GM12891 (cell line): Measurements from ENCODE around the gene SMAD4.

Source experiments
- POLR2A ChIP-seq: IDR thresholded peaks from 2 replicates; pipeline ENCODE4 v1.6.1; 2011; ENCODE audit warnings: low read depth, low read length, control low read depth
- POLR2AphosphoS5 ChIP-seq: IDR thresholded peaks from 2 replicates; pipeline ENCODE4 v1.6.1; 2011; ENCODE audit warnings: low read depth, low read length, control low read depth
- SPI1 ChIP-seq: IDR thresholded peaks from 2 replicates; pipeline ENCODE4 v1.6.1; 2011; ENCODE audit warnings: low read depth, low read length, control low read depth
- TAF1 ChIP-seq: IDR thresholded peaks from 2 replicates; pipeline ENCODE4 v1.6.1; 2011; ENCODE audit warnings: low read depth, low read length, control low read depth

DNA sequence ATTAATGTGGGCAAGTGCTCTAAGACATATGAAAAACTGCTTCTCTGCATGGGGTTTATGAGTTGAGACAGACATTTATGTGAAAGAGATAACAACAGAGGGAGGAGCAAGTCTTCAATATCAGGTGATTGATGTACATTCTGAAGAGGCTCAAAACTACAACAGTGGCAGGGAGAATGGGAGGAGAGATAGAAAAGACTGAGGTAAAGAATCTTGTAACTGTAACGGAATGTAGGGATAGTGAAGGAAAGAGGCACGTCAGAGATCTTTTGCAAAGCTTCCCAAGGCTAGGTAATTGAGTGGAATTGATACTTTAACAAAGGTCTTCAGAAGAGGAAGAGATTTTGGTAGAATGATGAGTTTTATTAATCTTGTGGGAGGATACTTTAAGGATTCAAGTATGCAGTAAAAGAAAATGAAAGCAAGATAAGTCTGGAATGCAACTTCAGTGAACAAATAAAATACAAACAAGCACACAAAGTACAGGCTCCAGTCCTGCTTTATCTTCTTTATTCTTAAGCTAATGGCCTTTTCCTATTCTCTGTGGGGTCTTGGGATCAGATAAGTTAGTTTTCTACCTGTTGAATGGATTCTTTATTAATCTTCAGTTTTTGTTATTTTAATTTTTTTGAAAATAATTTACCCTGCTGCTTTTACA is 15.0 kb downstream of the SMAD4 start:
- no peak for TF ChIP-seq POLR2A
- TF ChIP-seq POLR2AphosphoS5, result no peak
- no peak for TF ChIP-seq TAF1
- no peak for TF ChIP-seq SPI1
